ENCODE measurements around the gene MAPK8. TPM values are rescaled to one million over a fixed set of nuclear protein-coding genes. Genes with fewer than 3 reads are reported as not detected.

Gene MAPK8
- total and polyA plus RNA-seq, 7 donors, result 17.4 to 74.5 (median 46.7) TPM

DNA sequence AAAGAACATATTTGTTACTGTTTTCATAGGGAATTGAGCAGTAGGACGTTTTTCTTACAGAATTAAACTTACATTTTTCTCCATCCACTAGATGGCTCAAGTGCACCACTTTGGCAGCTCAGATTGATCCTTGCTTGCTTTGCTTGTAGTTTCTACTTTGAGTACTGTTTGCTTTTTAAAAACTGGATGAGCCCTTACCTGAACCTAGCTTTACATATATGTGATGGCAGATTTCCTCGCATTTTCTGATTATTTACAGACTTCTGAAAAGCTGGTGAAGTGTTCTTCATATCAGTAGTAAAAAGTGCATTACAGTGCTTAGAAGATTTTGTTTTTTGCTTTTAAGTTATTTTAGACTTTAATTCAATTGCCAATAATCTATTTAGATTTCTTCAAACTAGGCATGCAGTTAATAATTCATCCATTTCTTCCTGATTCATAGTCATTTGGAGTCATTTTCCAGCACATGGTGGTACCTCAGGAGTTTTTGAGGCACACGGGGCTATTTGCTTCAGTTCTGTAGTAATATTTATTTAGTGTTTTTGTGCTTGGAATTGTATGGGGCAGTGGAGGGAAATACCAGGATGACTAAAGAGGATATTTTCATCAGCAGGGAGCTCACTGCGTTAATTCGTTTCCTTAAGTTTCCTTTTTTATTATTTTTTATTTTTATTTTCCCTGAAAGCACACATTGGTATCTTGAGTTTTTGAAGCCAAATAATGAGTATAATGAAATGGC lies 57.3 kb downstream of the MAPK8 start:
- Histone ChIP-seq H3K27me3 (no peaks in the 10 kb centered on the region), H3K4me3 (no peak overlapping the region), H3K27ac (no peak overlapping the region), H3K36me3 (no peaks in the 10 kb centered on the region), H3K4me1 (peaks cover 0 to 34% (median 19%) of the 10 kb centered on the region in 4 donors), H3K9me3 (no peaks in the 10 kb centered on the region)
- WGBS, 2 donors, result 47 to 50% methylated on average over 5 of the region's 5 CpGs
- DNase-seq, result no peak
- TF ChIP-seq, protein P1, sequence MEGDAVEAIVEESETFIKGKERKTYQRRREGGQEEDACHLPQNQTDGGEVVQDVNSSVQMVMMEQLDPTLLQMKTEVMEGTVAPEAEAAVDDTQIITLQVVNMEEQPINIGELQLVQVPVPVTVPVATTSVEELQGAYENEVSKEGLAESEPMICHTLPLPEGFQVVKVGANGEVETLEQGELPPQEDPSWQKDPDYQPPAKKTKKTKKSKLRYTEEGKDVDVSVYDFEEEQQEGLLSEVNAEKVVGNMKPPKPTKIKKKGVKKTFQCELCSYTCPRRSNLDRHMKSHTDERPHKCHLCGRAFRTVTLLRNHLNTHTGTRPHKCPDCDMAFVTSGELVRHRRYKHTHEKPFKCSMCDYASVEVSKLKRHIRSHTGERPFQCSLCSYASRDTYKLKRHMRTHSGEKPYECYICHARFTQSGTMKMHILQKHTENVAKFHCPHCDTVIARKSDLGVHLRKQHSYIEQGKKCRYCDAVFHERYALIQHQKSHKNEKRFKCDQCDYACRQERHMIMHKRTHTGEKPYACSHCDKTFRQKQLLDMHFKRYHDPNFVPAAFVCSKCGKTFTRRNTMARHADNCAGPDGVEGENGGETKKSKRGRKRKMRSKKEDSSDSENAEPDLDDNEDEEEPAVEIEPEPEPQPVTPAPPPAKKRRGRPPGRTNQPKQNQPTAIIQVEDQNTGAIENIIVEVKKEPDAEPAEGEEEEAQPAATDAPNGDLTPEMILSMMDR (IDR thresholded peaks at IDR 0.05), result peak; percentile 20 to 57 (median 48)
- TF ChIP-seq EP300 (IDR thresholded peaks at IDR 0.05), result no peak
- intact Hi-C loops (cut with DNase I), result loop anchor here (1.0 to 10.0 kb wide), 2 partner anchors 141 to 293 kb away; no protein-coding TSS in a partner anchor

DNA sequence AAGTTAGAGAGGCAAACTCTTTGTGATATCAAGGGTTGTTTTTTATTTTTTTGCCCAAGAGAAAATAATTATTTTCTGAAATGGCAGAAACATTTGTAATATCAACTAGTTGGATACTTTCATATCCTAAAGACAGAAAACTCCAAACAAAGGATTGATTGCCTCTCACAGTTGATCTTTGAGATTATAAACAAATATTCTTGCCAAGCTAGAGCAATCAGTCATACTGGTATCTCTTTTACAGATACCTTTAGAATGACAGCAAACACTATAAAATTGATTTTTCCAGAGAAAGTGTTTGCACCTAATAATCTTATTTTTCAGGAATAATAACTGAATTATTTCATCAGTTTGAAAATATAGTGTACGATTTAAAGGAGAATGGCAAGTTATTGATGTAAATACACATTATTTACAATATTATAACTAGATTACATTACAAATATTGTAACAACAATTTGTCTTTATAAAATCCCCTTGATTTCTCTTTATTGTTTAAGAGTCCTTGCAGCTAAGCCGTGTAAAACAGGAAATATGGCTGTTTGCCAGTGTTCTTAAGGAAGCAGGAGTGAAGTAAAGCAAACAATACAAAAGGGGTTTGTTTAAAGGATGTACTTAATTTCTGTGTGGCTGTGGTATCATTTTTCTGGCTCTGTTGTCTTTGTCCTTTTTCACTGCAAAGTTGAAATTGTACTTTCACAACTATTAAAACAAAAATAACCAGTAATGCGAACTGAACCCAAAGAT lies 58.4 kb downstream of the MAPK8 start:
- Histone ChIP-seq H3K4me3 (no peak overlapping the region), H3K36me3 (no peaks in the 10 kb centered on the region), H3K9me3 (no peaks in the 10 kb centered on the region), H3K27me3 (no peaks in the 10 kb centered on the region), H3K4me1 (peaks cover 0 to 26% (median 13%) of the 10 kb centered on the region in 4 donors), H3K27ac (no peak overlapping the region)
- no peak for DNase-seq
- TF ChIP-seq, protein P1 (IDR thresholded peaks at IDR 0.05), result no peak
- no peak for TF ChIP-seq POLR2AphosphoS5 (IDR thresholded peaks at IDR 0.05)
- TF ChIP-seq EP300 (IDR thresholded peaks at IDR 0.05), result no peak
- TF ChIP-seq POLR2A (IDR thresholded peaks at IDR 0.05), result no peak
- 33 to 59% methylated on average over 3 of the region's 3 CpGs for WGBS, 2 donors
- intact Hi-C loops (cut with DNase I), result loop anchor here (10.0 kb wide), 1 partner anchor 140 kb away; no protein-coding TSS in a partner anchor

DNA sequence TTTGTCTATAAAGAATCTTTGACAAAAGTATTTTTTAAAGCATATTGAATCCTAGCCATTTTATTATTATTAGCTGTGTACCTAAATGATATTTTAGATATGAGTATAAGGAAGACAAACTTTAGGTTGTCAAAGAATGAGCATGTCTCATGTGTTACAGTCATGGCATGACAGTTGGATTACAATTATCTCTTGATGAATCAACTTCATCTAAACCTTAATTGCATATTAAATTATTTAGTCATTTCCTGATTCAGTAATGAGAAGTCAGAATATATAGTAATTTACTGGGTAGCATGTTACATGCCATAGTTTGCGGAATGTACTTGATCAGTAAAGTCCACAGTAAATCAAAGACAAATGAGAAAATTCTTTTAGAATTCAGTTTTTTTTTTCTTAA lies 59.2 kb downstream of the MAPK8 start:
- H3K36me3 ChIP-seq, result no peaks in the 10 kb centered on the region
- peaks cover 0 to 19% (median 5%) of the 10 kb centered on the region in 4 donors for H3K4me1 ChIP-seq
- no peak for TF ChIP-seq POLR2AphosphoS5 (IDR thresholded peaks at IDR 0.05)
- TF ChIP-seq, protein P1 (IDR thresholded peaks at IDR 0.05), result no peak
- TF ChIP-seq POLR2A (IDR thresholded peaks at IDR 0.05), result no peak
- no peak for TF ChIP-seq EP300 (IDR thresholded peaks at IDR 0.05)
- intact Hi-C loops (cut with DNase I), result loop anchor here (10.0 kb wide), 1 partner anchor 139 kb away; no protein-coding TSS in a partner anchor
- no peak for DNase-seq
- no peak overlapping the region for H3K27ac ChIP-seq
- no peaks in the 10 kb centered on the region for H3K27me3 ChIP-seq
- WGBS, 2 donors, result 97 to 100% methylated on average over 1 of the region's 1 CpG
- no peak overlapping the region for H3K4me3 ChIP-seq
- H3K9me3 ChIP-seq, result no peaks in the 10 kb centered on the region

GRCh38 chr10:48366261-48366660 lies 59.8 kb downstream of the MAPK8 start:
- H3K9me3 ChIP-seq, result no peaks in the 10 kb centered on the region
- H3K27me3 ChIP-seq, result no peaks in the 10 kb centered on the region
- H3K4me1 ChIP-seq, result peaks cover 0 to 19% (median 4%) of the 10 kb centered on the region in 4 donors
- intact Hi-C loops (cut with DNase I), result loop anchor here (10.0 kb wide), 1 partner anchor 139 kb away; no protein-coding TSS in a partner anchor
- H3K27ac ChIP-seq, result no peak overlapping the region
- DNase-seq, result no peak
- H3K36me3 ChIP-seq, result no peaks in the 10 kb centered on the region
- no peak overlapping the region for H3K4me3 ChIP-seq
- TF ChIP-seq POLR2AphosphoS5 (IDR thresholded peaks at IDR 0.05), result no peak
- TF ChIP-seq EP300 (IDR thresholded peaks at IDR 0.05), result no peak
- TF ChIP-seq, protein P1 (IDR thresholded peaks at IDR 0.05), result no peak
